HepG2 (cell line): ENCODE measurements around the gene MRPL48. TPM values are rescaled to one million over a fixed set of nuclear protein-coding genes. Genes with fewer than 3 reads are reported as not detected.

Source experiments
- BCL3 ChIP-seq: sonication (generic); formaldehyde crosslinking; IDR thresholded peaks from 2 replicates; pipeline ENCODE4 v1.5.1; 2020; ENCODE audit warnings: mild to moderate bottlenecking, missing genetic modification reagents, moderate library complexity
- FOXO1 ChIP-seq: sonication (generic); formaldehyde crosslinking; IDR thresholded peaks from 2 replicates; pipeline ENCODE4 v1.4.0; 2020; ENCODE audit warnings: missing genetic modification reagents
- HMGXB3 ChIP-seq: sonication (generic); formaldehyde crosslinking; IDR thresholded peaks from 2 replicates; pipeline ENCODE4 v1.4.0; 2020; ENCODE audit warnings: missing genetic modification reagents, borderline replicate concordance
- HOXA7 ChIP-seq: sonication (generic); formaldehyde crosslinking; IDR thresholded peaks from 2 replicates; pipeline ENCODE4 v1.8.1; 2022; ENCODE audit warnings: mild to moderate bottlenecking, missing genetic modification reagents, moderate library complexity
- KLF16 ChIP-seq, 2 experiments: sonication (generic) in 1 of 2; formaldehyde crosslinking in 1 of 2; IDR thresholded peaks; 2 replicates each; pipeline versions ENCODE4 v1.6.1 to v1.8.0; 2016 to 2023; ENCODE audit warnings: missing genetic modification reagents in 2 of 2, missing compliant biosample characterization in 1 of 2
- MED13 ChIP-seq: sonication (generic); formaldehyde crosslinking; IDR thresholded peaks from 2 replicates; pipeline ENCODE4 v1.5.0; 2020; ENCODE audit warnings: missing genetic modification reagents
- MEIS1 ChIP-seq: sonication (generic); formaldehyde crosslinking; IDR thresholded peaks from 2 replicates; pipeline ENCODE4 v1.9.0; 2021; ENCODE audit warnings: mild to moderate bottlenecking, missing genetic modification reagents, moderate library complexity, borderline replicate concordance
- NR0B2 ChIP-seq: sonication (generic); formaldehyde crosslinking; IDR thresholded peaks from 2 replicates; pipeline ENCODE4 v1.4.0; 2020; ENCODE audit warnings: mild to moderate bottlenecking, missing genetic modification reagents
- NR2F2 ChIP-seq: IDR thresholded peaks from 2 replicates; pipeline ENCODE4 v1.6.1; 2012; ENCODE audit warnings: low read depth, inconsistent platforms, borderline replicate concordance
- POLR2G ChIP-seq: fragments of 200-400 bp; formaldehyde crosslinking; IDR thresholded peaks from 2 replicates; pipeline ENCODE4 v1.6.1; 2018; ENCODE audit warnings: mild to moderate bottlenecking, low read depth, low read length, moderate library complexity
- REPIN1 ChIP-seq: sonication (generic); formaldehyde crosslinking; IDR thresholded peaks from 2 replicates; pipeline ENCODE4 v1.8.0; 2022; ENCODE audit warnings: missing genetic modification reagents, low read depth, mild to moderate bottlenecking, borderline replicate concordance
- SMC3 ChIP-seq: IDR thresholded peaks from 2 replicates; pipeline ENCODE4 v1.6.1; 2011; ENCODE audit warnings: low read length, improper control_type of control experiment
- TGIF2 ChIP-seq: IDR thresholded peaks from 2 replicates; pipeline ENCODE4 v1.6.1; 2016; ENCODE audit warnings: control low read depth, missing compliant biosample characterization
- ZBTB26 ChIP-seq: IDR thresholded peaks from 2 replicates; pipeline ENCODE4 v1.6.1; 2016; ENCODE audit warnings: missing compliant biosample characterization, missing genetic modification reagents, borderline replicate concordance
- ZNF207 ChIP-seq: fragments of 450-650 bp; IDR thresholded peaks from 2 replicates; pipeline ENCODE4 v1.6.1; 2016; ENCODE audit warnings: antibody characterized with exemption, borderline replicate concordance
- ZNF264 ChIP-seq: sonication (generic); formaldehyde crosslinking; IDR thresholded peaks from 2 replicates; pipeline ENCODE4 v1.4.0; 2020; ENCODE audit warnings: missing genetic modification reagents
- ZNF33B ChIP-seq: sonication (generic); formaldehyde crosslinking; IDR thresholded peaks from 2 replicates; pipeline ENCODE4 v1.5.1; 2020; ENCODE audit warnings: mild to moderate bottlenecking, missing genetic modification reagents
- ZNF451 ChIP-seq: sonication (generic); formaldehyde crosslinking; IDR thresholded peaks from 2 replicates; pipeline ENCODE4 v1.5.0; 2020; ENCODE audit warnings: mild to moderate bottlenecking, missing genetic modification reagents
- ZNF572 ChIP-seq: sonication (generic); formaldehyde crosslinking; IDR thresholded peaks from 2 replicates; pipeline ENCODE4 v1.5.1; 2020; ENCODE audit warnings: mild to moderate bottlenecking, missing genetic modification reagents
- polyA plus RNA-seq, 8 experiments: library from polyadenylated mRNA; depleted of rRNA in 3 of 8; stranded (reverse) in 7 of 8; unstranded in 1 of 8; fragments of >200 nt; fragmentation: Illumina TruSeq in 4 of 8; extraction: Trizol in 4 of 8; gene quantifications; 2 replicates each; pipeline versions ENCODE4 v1.2.1 to v1.2.3, GENCODE V29; 2011 to 2016; ENCODE audit warnings: low read depth in 4 of 8, missing spikeins in 1 of 8, mixed read lengths in 1 of 8; ENCODE audit not compliant: insufficient read depth in 1 of 8
- total RNA-seq, 5 experiments: library from RNA; depleted of rRNA; stranded (reverse); fragments of >200 nt; fragmentation: Illumina TruSeq; extraction: Trizol; gene quantifications; 2 replicates each; pipeline ENCODE4 v1.2.3, GENCODE V29; 2016; ENCODE audit warnings: low read depth in 1 of 5

The MRPL48 gene
- total and polyA plus RNA-seq, 2 of the 13 experiments (the other 11 are each of a cell fraction or from before 2014, with no cell fraction given), result 61.2 to 67.9 TPM

GRCh38 chr11:73787643-73788558 is at the start of gene MRPL48 (continued):
- TF ChIP-seq HMGXB3, result peak; percentile 59; the same call in 1 of the 2 replicates
- TF ChIP-seq MED13 (CRISPR knock-in tag), result no peak
- TF ChIP-seq ZNF207, result no peak
- TF ChIP-seq ZNF572 (CRISPR knock-in tag), result peak; percentile 86; the same call in 1 of the 2 replicates
- peak; percentile 93 for TF ChIP-seq ZNF33B (CRISPR knock-in tag)
- peak; percentile 20; the same call in 1 of the 2 replicates for TF ChIP-seq ZNF264 (CRISPR knock-in tag)
- TF ChIP-seq HOXA7 (CRISPR knock-in tag), result no peak
- no peak for TF ChIP-seq FOXO1 (CRISPR knock-in tag)
- TF ChIP-seq BCL3 (CRISPR knock-in tag), result peak; percentile 78
- no peak; the same call in 1 of the 2 replicates for TF ChIP-seq ZBTB26 (CRISPR knock-in tag)
- TF ChIP-seq POLR2G, result peak; percentile 93
- TF ChIP-seq NR2F2, result no peak
- no peak; the same call in none of the 2 replicates for TF ChIP-seq REPIN1
- no peak for TF ChIP-seq SMC3
- TF ChIP-seq ZNF451 (CRISPR knock-in tag), result peak; percentile 58; the same call in 1 of the 2 replicates
- peak; percentile 67; the same call in 1 of the 2 replicates for TF ChIP-seq MEIS1
- TF ChIP-seq NR0B2 (CRISPR knock-in tag), result no peak
- peak in 1 of 2 experiments; percentile 81; a peak in 2 of 4 replicates for TF ChIP-seq KLF16 (CRISPR knock-in tag; IDR thresholded peaks at IDR 0.05)
- peak; percentile 71; the same call in 1 of the 2 replicates for TF ChIP-seq TGIF2 (CRISPR knock-in tag)
